ENCODE data around the gene RBBP8.

GRCh38 chr18:23067236-23067635 lies 134.1 kb downstream of the RBBP8 start:
- TF ChIP-seq, protein P1, sequence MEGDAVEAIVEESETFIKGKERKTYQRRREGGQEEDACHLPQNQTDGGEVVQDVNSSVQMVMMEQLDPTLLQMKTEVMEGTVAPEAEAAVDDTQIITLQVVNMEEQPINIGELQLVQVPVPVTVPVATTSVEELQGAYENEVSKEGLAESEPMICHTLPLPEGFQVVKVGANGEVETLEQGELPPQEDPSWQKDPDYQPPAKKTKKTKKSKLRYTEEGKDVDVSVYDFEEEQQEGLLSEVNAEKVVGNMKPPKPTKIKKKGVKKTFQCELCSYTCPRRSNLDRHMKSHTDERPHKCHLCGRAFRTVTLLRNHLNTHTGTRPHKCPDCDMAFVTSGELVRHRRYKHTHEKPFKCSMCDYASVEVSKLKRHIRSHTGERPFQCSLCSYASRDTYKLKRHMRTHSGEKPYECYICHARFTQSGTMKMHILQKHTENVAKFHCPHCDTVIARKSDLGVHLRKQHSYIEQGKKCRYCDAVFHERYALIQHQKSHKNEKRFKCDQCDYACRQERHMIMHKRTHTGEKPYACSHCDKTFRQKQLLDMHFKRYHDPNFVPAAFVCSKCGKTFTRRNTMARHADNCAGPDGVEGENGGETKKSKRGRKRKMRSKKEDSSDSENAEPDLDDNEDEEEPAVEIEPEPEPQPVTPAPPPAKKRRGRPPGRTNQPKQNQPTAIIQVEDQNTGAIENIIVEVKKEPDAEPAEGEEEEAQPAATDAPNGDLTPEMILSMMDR (IDR thresholded peaks at IDR 0.05; ENCODE audit: insufficient read depth, low read length, poor library complexity, severe bottlenecking): no peak
- no peak for TF ChIP-seq EZH2phosphoT487 (conservative IDR thresholded peaks at IDR 0.05; ENCODE audit: low read length)
